ENCODE data around the gene UROS. TPM values are rescaled to one million over a fixed set of nuclear protein-coding genes. Genes with fewer than 3 reads are reported as not detected.

Gene UROS
- total and polyA plus RNA-seq, 2 experiments from 2014 or later, result 55.7 to 80.4 TPM

GRCh38 chr10:125792342-125793300 is 30.4 kb downstream of the UROS start:
- Histone ChIP-seq H3K79me2 (no peaks in the 10 kb centered on the region), H2AFZ (no peak overlapping the region), H3K4me3 (no peak overlapping the region), H3K9me3 (ENCODE audit: low read depth) (no peaks in the 10 kb centered on the region), H3K4me2 (no peak overlapping the region), H4K20me1 (ENCODE audit: insufficient read depth, poor library complexity, severe bottlenecking) (no peaks in the 10 kb centered on the region), H3K9me2 (replicated peaks; ENCODE audit: insufficient read depth) (no peaks in the 10 kb centered on the region), H3K27ac (no peak overlapping the region), H3K27me3 (no peaks in the 10 kb centered on the region), H3K36me3 (replicated peaks; ENCODE audit: insufficient read depth, low read depth) (no peaks in the 10 kb centered on the region), H3K4me1 (ENCODE audit: insufficient read depth) (no peaks in the 10 kb centered on the region)
- DNase-seq (ENCODE audit: low spot score), result no peak
- 90% methylated on average over 14 of the region's 14 CpGs for WGBS (ENCODE audit: low lambda C conversion rate, missing lambda C conversion rate)
- TF ChIP-seq EZH2phosphoT487 (IDR thresholded peaks at IDR 0.05; ENCODE audit: low read depth, severe bottlenecking, unreplicated experiment), result no peak
- TF ChIP-seq CTCF (IDR thresholded peaks at IDR 0.05; ENCODE audit: poor library complexity), result no peak
- TF ChIP-seq EZH2 (IDR thresholded peaks at IDR 0.05; ENCODE audit: borderline replicate concordance), result no peak

- H3K36me3 ChIP-seq (replicated peaks; ENCODE audit: insufficient read depth, low read depth), result no peaks in the 10 kb centered on the region
- DNase-seq (ENCODE audit: low spot score), result no peak
- no peaks in the 10 kb centered on the region for H3K9me2 ChIP-seq (replicated peaks; ENCODE audit: insufficient read depth)
- no peaks in the 10 kb centered on the region for H3K9me3 ChIP-seq (ENCODE audit: low read depth)
- H3K27me3 ChIP-seq, result no peaks in the 10 kb centered on the region
- no peaks in the 10 kb centered on the region for H4K20me1 ChIP-seq (ENCODE audit: insufficient read depth, poor library complexity, severe bottlenecking)
- H2AFZ ChIP-seq, result no peak overlapping the region
- H3K27ac ChIP-seq, result no peak overlapping the region
- H3K4me3 ChIP-seq, result no peak overlapping the region
- H3K4me1 ChIP-seq (ENCODE audit: insufficient read depth), result no peaks in the 10 kb centered on the region
- 91% methylated on average over 16 of the region's 17 CpGs for WGBS (ENCODE audit: low lambda C conversion rate, missing lambda C conversion rate)
- H3K79me2 ChIP-seq, result no peaks in the 10 kb centered on the region
- no peak overlapping the region for H3K4me2 ChIP-seq
- TF ChIP-seq EZH2 (IDR thresholded peaks at IDR 0.05; ENCODE audit: borderline replicate concordance) (no peak), EZH2phosphoT487 (IDR thresholded peaks at IDR 0.05; ENCODE audit: low read depth, severe bottlenecking, unreplicated experiment) (no peak), CTCF (IDR thresholded peaks at IDR 0.05; ENCODE audit: poor library complexity) (no peak)
Measured at GRCh38 chr10:125788156-125789034, 34.7 kb downstream of the UROS start.

- H3K27ac ChIP-seq, result no peak overlapping the region
- TF ChIP-seq CTCF (IDR thresholded peaks at IDR 0.05; ENCODE audit: poor library complexity) (no peak), EZH2 (IDR thresholded peaks at IDR 0.05; ENCODE audit: borderline replicate concordance) (no peak), EZH2phosphoT487 (IDR thresholded peaks at IDR 0.05; ENCODE audit: low read depth, severe bottlenecking, unreplicated experiment) (no peak)
- no peaks in the 10 kb centered on the region for H4K20me1 ChIP-seq (ENCODE audit: insufficient read depth, poor library complexity, severe bottlenecking)
- no peaks in the 10 kb centered on the region for H3K36me3 ChIP-seq (replicated peaks; ENCODE audit: insufficient read depth, low read depth)
- no peaks in the 10 kb centered on the region for H3K79me2 ChIP-seq
- H3K4me1 ChIP-seq (ENCODE audit: insufficient read depth), result no peaks in the 10 kb centered on the region
- no peak overlapping the region for H3K4me2 ChIP-seq
- H2AFZ ChIP-seq, result no peak overlapping the region
- DNase-seq (ENCODE audit: low spot score), result no peak
- H3K27me3 ChIP-seq, result no peaks in the 10 kb centered on the region
- H3K9me2 ChIP-seq (replicated peaks; ENCODE audit: insufficient read depth), result no peaks in the 10 kb centered on the region
- 79% methylated on average over 9 of the region's 9 CpGs for WGBS (ENCODE audit: low lambda C conversion rate, missing lambda C conversion rate)
- H3K9me3 ChIP-seq (ENCODE audit: low read depth), result no peaks in the 10 kb centered on the region
- no peak overlapping the region for H3K4me3 ChIP-seq
Measured at GRCh38 chr10:125785791-125786190, 37.3 kb downstream of the UROS start.
